GM10847 (cell line): Measurements from ENCODE around the gene SH3RF3.

Experiments used
- POLR2A ChIP-seq: IDR thresholded peaks from 2 replicates; pipeline ENCODE4 v1.6.1; 2011; ENCODE audit not compliant: insufficient read length; ENCODE audit errors: extremely low read depth

SH3RF3 gene

GRCh38 chr2:109487536-109487869 lies 358.5 kb downstream of the SH3RF3 start:
- TF ChIP-seq POLR2A = no peak

DNA sequence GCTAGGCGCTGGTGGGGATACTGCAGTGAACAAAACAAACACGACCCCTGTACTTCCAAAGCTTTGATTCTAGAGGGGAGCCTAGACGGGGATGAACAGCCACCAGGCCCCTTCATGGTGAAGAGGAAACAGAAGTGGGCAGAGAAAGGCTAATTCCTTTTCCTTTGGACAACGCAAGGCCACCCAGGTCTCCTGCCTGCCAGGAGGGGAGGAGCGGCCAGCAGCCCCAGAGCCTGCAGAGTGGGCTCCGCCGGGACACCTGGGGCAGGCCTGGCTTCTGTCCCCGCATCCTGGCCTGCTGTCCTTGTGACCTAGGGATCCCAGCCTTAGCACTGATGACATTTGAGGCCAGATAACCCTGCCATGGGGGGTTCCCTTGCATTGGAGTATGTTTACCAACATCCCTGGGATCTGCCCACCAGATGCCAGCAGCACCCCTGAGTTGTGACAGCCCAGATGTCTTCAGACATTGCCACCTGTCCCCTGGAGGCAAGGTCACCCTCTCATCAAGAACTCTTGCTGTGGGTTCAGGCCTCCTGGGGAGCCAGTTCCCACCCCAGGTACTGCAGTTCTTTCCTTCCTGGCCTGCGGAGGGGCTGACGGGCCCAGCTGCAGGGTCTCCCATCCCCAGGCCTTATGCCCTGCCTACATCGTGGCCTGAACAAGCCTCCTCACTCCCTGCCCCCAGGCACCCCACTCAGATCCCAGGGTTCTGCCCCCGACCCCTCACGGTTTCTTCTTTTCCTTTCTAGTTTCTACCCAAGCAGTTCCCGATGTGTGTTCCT lies 359.1 kb downstream of the SH3RF3 start:
- TF ChIP-seq POLR2A = no peak

GRCh38 chr2:109489296-109489695 lies 360.3 kb downstream of the SH3RF3 start:
- TF ChIP-seq POLR2A = no peak

GRCh38 chr2:109493176-109493935 lies 364.4 kb downstream of the SH3RF3 start:
- no peak for TF ChIP-seq POLR2A

- no peak for TF ChIP-seq POLR2A
Observed at GRCh38 chr2:109494351-109494750, 365.3 kb downstream of the SH3RF3 start.

DNA sequence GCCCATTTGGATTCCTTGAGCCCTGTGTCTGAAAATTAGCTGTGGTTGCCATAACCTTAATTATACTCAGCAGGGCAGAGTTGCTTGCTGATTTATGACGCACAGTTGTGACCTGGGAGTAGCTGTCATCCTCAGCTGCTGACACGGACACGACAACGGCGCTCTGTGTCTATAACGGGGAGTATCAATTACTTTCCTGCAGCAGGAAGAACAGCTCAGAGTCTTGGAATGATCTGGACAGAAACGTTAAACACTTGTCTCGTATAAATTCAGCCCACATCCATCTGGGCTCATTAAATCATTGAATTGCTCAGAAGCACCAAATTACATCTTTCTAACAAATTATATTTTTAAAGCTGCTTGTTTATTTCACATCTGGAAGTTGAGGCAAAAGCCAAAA lies 368.5 kb downstream of the SH3RF3 start:
- no peak for TF ChIP-seq POLR2A

GRCh38 chr2:109497911-109498870 lies 369.2 kb downstream of the SH3RF3 start:
- TF ChIP-seq POLR2A = no peak

GRCh38 chr2:109498906-109499305 lies 369.9 kb downstream of the SH3RF3 start:
- TF ChIP-seq POLR2A = no peak

GRCh38 chr2:109499566-109499965 lies 370.6 kb downstream of the SH3RF3 start:
- no peak for TF ChIP-seq POLR2A

- no peak for TF ChIP-seq POLR2A
Observed at GRCh38 chr2:109500910-109501309, 371.9 kb downstream of the SH3RF3 start.

- no peak for TF ChIP-seq POLR2A
Observed at GRCh38 chr2:109501461-109501860, 372.5 kb downstream of the SH3RF3 start.

DNA sequence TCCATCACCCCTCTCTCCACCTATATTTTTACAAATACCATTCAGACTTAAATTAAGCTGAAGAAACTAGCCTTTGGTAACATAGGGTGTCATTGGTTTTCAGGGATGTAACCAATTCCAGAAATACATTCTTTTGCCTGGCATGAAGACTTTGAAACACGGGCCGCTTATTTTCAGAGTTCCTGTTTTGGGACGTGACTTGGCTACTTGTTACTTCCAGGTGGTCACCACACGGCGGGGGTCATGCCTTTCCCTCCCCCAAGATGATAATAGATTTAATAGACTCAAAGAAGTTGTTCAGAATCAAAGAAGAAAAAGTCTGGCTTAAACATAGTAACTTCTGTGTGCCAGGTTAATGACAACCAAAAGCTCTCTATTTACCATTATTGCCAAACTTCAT lies 374.2 kb downstream of the SH3RF3 start:
- TF ChIP-seq POLR2A = no peak

DNA sequence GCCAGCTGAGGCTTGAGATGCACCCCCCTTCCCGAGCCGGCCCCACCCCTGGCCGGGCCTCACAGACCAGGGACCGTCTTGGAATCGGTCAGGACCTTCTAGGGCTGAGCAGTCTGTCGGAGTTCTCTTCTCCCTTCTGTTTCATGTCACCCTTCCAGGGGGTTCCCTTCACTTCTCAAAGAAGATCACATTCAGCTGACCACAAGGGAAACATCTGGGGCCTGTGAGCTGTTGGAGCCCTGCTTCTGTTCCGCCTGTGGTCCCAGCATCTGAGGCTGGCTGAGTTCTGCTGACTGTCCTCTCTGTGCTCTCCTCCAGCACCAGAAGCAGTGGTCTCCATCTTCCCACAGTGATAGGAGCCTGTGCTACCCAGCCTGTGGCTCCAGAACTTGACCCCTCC lies 378.2 kb downstream of the SH3RF3 start:
- no peak for TF ChIP-seq POLR2A

DNA sequence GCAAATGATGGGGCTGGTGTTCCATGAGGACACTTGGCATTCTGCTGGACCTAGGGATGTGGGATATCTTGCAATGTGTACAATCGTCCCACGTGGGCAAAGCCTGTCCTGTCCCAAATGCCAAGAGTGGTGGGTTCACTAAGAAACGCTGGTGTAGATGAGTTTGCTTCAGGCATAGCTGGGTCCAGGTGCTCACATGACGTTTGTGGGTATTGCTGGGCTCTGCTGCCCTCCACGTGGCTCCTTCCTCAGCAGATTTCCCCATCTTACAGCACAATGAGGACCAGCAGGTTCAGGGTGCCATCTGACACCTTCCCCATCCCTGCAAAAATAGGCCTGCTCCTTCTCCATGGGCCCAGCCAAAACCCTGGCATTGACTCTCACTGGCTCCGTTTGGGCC lies 378.8 kb downstream of the SH3RF3 start:
- no peak for TF ChIP-seq POLR2A

DNA sequence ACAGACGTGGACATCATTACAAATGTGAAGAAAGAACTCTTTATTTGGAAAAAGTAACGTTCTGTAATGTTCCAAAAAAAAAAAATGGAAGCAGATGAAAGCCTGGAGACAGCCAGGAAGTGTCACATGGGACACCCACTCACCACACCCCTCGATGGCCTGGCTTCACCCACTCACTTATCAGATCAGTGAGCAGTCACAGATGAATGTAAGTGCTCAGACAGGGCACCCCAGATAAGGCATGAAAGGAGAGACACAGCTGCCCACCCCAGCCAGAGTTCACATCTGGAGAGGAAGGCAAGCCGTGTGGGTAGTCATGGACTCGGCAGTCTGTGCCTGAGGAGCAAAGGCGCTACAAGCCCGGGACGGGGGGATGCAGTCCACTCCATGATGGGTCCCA lies 379.6 kb downstream of the SH3RF3 start:
- no peak for TF ChIP-seq POLR2A
